H1 (cell line): ENCODE results near the gene ADRM1. TPM values are rescaled to one million over a fixed set of nuclear protein-coding genes. Genes with fewer than 3 reads are reported as not detected.

Source experiments
- CREB1 ChIP-seq: IDR thresholded peaks from 2 replicates; pipeline ENCODE4 v1.6.1; 2012; ENCODE audit warnings: inconsistent platforms
- JUN ChIP-seq: IDR thresholded peaks from 2 replicates; pipeline ENCODE4 v1.6.1; 2011; ENCODE audit warnings: low read depth, mild to moderate bottlenecking, improper control_type of control experiment, low read length
- MAFK ChIP-seq: IDR thresholded peaks from 2 replicates; pipeline ENCODE4 v1.6.1; 2012; ENCODE audit warnings: low read depth, mild to moderate bottlenecking, improper control_type of control experiment, low read length
- NRF1 ChIP-seq: IDR thresholded peaks from 2 replicates; pipeline ENCODE4 v1.6.1; 2011; ENCODE audit warnings: mild to moderate bottlenecking, low read depth, low read length, improper control_type of control experiment
- POLR2A ChIP-seq, 2 experiments: IDR thresholded peaks; 1 replicate in 1 of 2; 2 replicates in 1 of 2; pipeline ENCODE4 v1.6.1; 2011; ENCODE audit warnings: low read depth in 2 of 2, low read length in 2 of 2, mild to moderate bottlenecking in 2 of 2; ENCODE audit errors: control extremely low read depth in 1 of 2
- RAD21 ChIP-seq, 2 experiments: IDR thresholded peaks in 1 of 2; conservative IDR thresholded peaks in 1 of 2; 2 replicates each; pipeline ENCODE4 v1.6.1; 2011; ENCODE audit warnings: low read depth in 2 of 2, low read length in 2 of 2, improper control_type of control experiment in 1 of 2, inconsistent platforms in 1 of 2, mild to moderate bottlenecking in 1 of 2, moderate library complexity in 1 of 2
- YY1 ChIP-seq: IDR thresholded peaks from 2 replicates; pipeline ENCODE4 v1.6.1; 2011; ENCODE audit warnings: low read depth, mild to moderate bottlenecking, low read length
- polyA plus RNA-seq, 7 experiments: library from polyadenylated mRNA; depleted of rRNA in 3 of 7; stranded (reverse) in 5 of 7; unstranded in 2 of 7; fragments of >200 nt in 5 of 7; fragments of 200-250 nt in 2 of 7; gene quantifications; 1 replicate in 5 of 7; 2 replicates in 1 of 7; 4 replicates in 1 of 7; pipeline versions ENCODE4 v1.2.1 to v1.2.3, GENCODE V29; 2011 to 2013; ENCODE audit warnings: missing spikeins in 2 of 7, mixed read lengths in 2 of 7
- total RNA-seq: library from RNA; stranded (reverse); fragmentation: NEBNext Ultra II Directional; extraction: Animal tissue kit (Norgen Biotek cat#: 25700); gene quantifications from 2 replicates; pipeline ENCODE4 v1.2.1, GENCODE V29; 2021

ADRM1 gene
- total and polyA plus RNA-seq, 2 of the 8 experiments (the other 6 are each of a cell fraction or from before 2014, with no cell fraction given), result 126 to 214 TPM

GRCh38 chr20:62303340-62304226, 786 bp downstream of the ADRM1 start (continued):
- TF ChIP-seq RAD21 (IDR thresholded peaks at IDR 0.05 in 1 of 2, conservative IDR thresholded peaks at IDR 0.05 in 1 of 2; ENCODE audit: low read depth in 2 of 2, low read length in 2 of 2), result no peak
- TF ChIP-seq CREB1, result no peak; the same call in 1 of the 2 replicates
- no peak for TF ChIP-seq MAFK
- TF ChIP-seq JUN, result no peak
- no peak for TF ChIP-seq YY1
- no peak for TF ChIP-seq NRF1
- no peak; a peak in 1 of 3 replicates for TF ChIP-seq POLR2A (IDR thresholded peaks at IDR 0.05; ENCODE audit: control extremely low read depth in 1 of 2, low read depth in 2 of 2, low read length in 2 of 2)
